Measurements from ENCODE around the gene CYP4Z1.
"Not testable (repeated sequence)": the region's sequence is repeated elsewhere in the genome, so short reads cannot be mapped to it uniquely, and the experiment has no call there.

Gene CYP4Z1

DNA sequence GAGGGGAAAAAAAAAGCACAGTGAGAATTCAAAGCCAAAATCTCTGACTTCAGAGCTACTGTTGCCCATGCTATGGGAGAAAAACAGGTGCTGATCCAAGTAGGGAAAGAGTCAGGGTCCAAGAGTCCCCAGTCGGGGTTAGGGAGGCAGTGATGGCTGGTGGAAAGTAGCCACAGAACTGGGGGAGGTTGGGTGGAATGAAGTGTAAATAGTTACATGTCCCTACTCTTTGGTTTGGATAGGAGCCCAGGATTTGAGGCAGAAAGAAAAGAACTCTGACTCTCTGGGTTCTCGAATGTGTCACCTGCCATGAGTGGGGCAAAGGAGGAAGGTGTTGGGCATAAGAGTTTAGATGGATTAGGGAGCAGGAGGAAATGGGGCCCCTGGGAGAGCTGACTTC lies 61.8 kb downstream of the CYP4Z1 start:
- not testable (repeated sequence) for DNase-seq

DNA sequence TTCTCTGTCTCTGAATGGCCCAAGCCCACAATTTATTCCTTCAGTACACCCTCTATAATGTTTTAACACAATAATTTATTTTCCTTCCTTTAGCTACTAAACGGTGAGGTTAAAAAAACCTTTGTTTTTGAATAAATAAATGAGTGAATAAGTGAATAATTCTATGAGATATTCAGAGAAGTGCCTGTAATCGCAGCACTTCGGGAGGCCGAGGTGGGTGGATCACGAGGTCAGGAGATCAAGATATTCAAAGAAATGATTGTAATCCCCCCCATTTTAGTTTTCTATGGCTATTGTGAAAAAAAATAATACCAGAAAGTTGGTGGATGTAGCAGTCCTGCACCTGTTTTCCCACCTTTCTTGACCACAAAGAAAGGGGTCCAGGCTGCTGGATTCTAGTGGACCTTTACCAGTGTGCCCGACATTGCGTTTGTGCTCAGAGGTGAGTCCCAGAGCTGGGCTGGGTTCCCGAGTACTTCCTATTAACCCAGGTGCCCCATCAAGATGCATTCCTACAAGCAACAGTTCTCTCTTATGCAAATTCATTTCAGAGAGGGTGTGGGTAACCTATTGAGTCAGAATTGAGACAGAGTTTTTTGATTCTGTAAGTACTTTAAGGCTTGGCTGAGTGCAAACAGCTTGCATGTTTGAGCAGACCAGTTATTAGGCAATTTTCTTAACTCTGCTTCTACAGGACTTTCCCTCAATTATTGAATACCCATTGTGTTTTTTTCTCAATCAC lies 62.6 kb downstream of the CYP4Z1 start:
- not testable (repeated sequence) for DNase-seq

DNA sequence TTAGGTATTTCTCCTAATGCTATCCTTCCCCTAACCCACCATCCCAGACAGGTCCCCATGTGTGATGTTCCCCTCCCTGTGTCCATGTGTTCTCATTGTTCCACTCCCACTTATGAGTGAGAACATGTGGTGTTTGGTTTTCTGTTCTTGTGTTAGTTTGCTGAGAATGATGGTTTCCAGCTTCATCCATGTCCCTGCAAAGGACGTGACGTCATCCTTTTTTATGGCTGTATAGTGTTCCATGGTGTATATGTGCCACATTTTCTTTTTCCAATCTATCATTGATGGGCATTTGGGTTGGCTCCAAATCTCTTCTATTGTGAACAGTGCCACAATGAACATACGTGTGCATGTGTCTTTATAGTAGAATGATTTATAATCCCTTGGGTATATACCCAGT lies 65.6 kb downstream of the CYP4Z1 start:
- DNase-seq = not testable (repeated sequence)

DNA sequence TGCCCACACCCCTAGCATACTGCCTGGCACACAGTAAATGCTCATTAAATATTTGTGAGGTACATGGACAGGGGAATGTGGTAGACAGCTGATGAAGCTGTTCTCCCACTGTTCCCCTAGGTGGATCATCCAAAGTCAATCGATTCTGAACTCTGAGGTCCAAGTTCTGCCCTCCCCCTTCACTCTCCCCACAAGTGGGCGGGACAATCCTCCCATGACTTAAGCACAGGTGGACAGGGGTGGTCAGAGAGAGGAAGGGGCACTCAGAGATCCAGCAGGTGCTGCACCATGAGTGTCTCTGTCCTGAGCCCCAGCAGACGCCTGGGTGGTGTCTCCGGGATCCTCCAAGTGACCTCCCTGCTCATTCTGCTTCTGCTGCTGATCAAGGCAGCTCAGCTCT lies 70.2 kb downstream of the CYP4Z1 start, which contains the start of gene CYP4A22:
Gene CYP4A22, plus strand, starts transcription at position 244 of the 400 bp plus-strand sequence. Its CDS starts 45 bp downstream, at position 289.
- DNase-seq = no peak

DNA sequence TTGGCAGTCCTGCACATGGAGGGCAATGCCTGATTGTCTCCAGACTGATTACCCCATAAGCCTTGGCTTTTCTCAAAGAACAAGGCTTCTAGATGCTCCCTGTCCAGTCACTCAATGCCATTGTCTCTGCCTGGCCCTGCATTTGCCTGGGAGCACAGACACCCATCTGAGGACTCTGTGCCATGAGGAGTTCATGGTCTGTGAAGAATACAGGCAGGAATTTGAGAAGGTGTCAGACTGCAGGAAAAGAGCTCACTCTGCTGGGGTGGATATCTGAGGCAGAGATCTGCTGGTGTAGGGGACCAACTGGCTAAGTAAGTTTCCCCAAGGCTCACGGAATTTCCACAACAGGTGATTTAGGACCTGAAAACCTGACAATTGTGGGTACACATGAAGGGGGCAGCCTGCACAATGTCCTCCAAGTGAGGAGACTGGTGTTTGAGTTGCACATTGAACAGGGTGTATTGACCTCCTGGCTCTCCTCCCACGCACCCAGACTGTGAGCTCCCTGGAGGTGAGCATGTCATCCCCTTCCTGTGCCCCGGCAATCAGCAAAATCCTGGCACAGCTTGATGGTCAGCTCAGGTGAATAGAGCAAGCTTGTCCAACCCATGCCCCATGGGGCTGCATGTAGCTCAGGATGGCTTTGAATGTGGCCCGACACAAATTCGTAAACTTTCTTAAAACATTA lies 71.0 kb downstream of the CYP4Z1 start:
- no peak for DNase-seq

DNA sequence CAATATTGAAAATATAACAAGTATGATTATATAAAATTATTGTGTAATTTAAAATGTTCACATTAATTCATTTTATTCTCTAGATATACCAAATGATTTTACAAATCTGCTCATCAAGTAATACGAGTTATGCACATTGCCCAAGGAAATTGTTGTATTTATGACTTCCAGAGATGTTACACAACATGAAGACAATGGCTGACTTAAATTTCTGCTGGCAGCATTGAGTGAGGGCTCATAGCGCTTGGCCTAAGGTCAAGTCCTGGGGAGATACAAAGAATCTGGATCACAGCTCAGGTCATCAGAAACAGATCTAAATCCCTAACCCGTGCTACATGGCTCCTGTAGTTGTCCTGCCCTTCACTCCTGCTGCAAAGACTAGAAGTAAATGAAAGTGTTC lies 73.3 kb downstream of the CYP4Z1 start:
- DNase-seq = not testable (repeated sequence)

DNA sequence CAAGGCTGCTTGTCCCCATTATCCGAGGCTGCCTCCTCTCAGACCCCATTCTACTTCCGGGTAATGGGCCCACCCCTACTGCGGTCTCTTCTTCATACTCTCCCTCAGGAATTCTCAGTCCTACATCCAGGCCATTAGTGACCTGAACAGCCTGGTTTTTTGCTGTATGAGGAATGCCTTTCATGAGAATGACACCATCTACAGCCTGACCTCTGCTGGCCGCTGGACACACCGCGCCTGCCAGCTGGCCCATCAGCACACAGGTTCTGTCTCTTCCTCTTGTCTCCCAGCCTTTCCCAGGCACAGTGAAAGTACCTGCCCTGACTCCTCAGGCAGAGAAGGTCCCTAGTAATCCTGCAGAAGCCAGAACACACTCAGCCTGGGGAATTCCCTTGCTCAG lies 76.6 kb downstream of the CYP4Z1 start:
- not testable (repeated sequence) for DNase-seq

DNA sequence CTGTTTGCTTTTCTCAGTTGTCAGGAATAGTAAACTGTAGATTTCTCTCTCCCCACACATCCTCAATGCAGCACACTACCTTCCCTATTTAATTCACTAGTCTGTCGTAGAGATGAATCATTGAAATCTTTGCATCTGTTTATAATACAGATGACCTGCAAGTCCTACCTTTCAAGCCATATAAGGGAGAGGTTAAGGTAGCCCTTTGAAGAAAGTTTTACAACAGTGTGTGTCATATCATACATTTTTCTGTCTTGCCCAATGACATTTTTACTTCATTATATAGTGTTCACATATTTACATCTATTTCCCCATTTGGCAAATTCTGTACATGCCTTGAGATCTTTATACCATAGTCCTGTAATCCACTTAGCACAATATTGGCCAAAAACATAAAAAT lies 79.5 kb downstream of the CYP4Z1 start:
- peak in 1 of 2 experiments; percentile 13 for DNase-seq

DNA sequence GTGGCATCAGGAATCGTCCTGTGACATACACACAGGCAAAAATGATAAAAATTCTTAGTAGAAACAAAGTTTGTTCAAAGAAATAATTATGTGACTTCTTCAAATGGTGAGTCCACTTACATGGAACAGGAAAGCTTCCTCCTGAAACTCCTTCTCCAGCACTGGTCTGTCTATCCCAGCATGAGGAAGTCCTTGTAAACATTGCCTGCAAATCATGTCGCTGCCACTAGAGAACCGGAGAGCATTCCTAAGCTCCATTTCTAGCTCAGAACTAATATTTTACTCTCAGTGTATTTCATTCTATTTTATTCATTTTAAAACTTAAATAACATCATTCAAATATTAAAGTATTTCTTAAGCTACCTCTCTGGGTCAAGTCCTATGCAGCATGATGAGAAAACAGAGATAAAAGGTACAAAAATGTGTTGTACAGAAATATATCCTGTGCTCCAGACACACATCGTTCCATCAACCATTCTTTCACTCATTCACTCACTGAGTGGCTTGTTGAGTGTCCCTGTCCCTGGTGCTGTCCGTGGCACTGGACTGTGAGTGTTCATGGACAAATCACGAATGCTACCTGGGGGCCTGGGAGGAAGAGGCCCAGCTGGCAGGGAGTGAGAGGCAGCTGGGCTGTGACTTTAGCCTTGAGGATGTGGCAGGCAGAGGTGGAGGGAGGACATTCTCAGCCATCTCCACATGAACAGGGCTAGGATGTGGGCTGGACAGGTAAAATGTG lies 80.2 kb downstream of the CYP4Z1 start:
- no peak for DNase-seq

DNA sequence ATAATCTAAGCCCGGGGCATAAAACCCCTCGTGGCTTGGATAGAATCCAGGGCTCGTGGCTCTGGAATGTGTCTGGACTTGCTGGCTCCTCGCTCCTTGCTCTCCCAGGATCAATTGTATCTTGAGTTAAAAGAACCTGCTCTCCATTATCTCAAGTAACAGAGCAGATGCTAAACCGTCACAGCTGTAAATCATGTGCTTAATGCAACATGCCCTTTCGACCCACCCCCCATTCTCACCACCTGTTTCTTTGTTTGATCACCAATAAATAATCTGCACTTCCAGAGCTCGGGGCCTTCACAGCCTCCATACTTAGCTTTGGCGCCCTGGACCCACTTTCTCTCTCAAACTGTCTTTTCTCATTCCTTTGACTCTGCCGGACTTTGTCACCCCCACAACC lies 82.1 kb downstream of the CYP4Z1 start:
- DNase-seq = not testable (repeated sequence)

DNA sequence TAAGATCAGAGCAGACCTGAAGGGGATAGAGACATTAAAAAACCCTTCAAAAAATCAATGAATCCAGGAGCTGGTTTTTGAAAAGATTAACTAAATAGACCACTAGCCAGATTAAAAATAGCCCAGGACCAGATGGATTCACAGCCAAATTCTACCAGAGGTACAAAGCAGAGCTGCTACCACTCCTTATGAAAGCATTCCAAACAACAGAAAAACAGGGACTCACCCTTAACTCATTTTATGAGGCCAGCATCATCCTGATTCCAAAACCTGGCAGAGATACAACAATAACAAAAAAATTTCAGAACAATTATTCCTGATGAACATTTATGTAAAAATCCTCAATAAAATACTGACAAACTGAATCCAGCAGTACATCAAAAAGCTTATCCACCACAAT lies 89.4 kb downstream of the CYP4Z1 start:
- DNase-seq = not testable (repeated sequence)

DNA sequence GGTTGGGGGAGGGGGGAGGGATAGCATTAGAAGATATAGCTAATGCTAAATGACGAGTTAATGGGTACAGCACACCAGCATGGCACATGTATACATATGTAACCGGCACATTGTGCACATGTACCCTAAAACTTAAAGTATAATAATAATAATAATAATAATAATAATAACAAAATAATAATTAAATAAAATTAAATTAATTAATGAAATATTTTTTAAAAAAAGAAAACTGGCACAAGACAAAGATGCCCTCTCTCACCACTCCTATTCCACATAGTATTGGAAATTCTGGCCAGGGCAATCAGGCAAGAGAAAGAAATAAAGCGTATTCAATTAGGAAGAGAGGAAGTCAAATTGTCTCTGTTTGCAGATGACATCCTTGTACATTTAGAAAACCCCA lies 90.9 kb downstream of the CYP4Z1 start:
- not testable (repeated sequence) for DNase-seq

DNA sequence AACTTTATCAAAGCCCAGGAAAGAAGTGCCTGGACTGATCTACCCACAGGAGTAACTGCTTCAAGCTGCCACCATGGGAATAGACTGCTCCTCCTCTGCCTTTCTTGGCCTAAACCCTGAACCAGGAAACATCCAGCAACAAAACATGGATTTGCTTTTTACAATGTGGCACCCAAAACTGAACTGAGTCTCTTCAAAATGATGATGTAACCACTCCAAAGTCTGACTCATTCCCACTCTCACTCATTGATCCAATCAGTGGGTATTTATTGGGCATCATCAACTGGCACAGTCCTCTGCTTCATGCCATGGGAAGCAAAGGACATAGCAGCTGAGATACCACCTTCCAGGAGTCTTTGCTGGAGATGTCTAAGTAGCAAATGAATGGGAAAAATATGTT lies 93.7 kb downstream of the CYP4Z1 start:
- DNase-seq = no peak

DNA sequence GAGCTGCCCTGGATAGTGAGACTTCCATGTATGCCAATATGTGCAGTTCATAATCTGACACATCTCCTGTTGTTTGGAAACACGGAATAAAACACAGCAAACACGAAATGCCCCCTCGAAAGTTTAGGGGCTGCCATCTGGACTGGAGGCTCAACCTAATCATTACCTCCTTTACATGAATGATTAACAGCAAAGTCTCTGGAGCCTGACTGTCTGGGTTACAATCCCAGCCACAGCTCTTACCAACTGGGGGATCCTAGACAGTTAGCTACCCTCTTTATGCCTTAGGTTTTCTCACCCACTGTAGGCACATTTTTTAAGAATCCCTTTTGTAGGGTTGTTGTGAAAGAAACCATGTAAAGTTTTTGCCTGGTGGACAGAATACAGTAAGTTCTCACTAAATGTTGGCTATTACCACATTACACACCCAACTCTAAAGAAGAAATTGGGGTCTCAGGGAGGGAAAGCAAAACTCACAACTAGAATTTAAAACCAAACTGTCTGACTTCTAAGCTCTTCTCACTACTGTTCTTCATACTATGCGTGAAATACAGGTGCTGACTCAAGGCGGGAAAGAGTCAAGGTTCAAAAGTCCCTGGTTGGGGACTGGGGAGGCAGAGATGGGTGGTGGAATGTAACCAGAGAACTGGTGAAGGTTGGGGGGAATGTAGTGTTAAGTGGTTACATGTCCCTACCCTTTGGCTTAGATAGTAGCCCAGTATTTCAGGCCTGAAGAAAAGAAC lies 94.4 kb downstream of the CYP4Z1 start:
- DNase-seq = no peak

DNA sequence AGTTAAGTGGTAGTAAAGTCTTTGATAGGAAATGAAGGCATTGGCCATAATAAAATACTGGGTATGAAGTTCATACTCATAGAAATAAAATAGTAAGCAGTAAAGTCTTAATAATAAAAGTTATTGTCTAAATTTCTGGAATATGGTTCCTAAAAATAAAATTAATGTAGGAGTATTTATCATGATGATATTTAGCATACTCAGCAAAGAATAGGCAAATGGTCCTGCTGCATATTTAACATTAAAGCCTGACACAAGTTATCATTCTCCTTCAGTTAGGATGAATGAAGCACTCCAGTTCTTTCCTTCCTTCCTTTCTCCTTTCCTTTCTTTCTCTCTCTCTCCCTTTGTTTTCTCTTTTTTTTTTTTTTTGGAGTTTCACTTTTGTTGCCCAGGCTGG lies 97.5 kb downstream of the CYP4Z1 start:
- no peak for DNase-seq

All from NCI-H526 (cell line).